Neuronal stem cell (in vitro differentiated cells): Measurements from ENCODE around the gene GNG8.
A peak's percentile ranks its signal among the peaks of the same experiment; 100 is the strongest.

Source experiments
- DNase-seq: peaks from one replicate; pipeline ENCODE4 v3.0.0-alpha.2; 2013; ENCODE audit warnings: low spot score
- H2AFZ ChIP-seq: one replicate; pipeline ENCODE4 v1.6.1; 2013; ENCODE audit warnings: mild to moderate bottlenecking, low read length, inconsistent platforms
- H2AK5ac ChIP-seq: 2 replicates; pipeline ENCODE4 v1.6.1; 2013; ENCODE audit warnings: low read depth, mild to moderate bottlenecking, inconsistent platforms, low read length, moderate library complexity, mixed read lengths
- H2BK120ac ChIP-seq: 2 replicates; pipeline ENCODE4 v1.6.1; 2013; ENCODE audit warnings: low read depth, mild to moderate bottlenecking, inconsistent platforms, low read length, moderate library complexity, mixed read lengths
- H2BK12ac ChIP-seq: one replicate; pipeline ENCODE4 v1.6.1; 2013; ENCODE audit warnings: low read length, inconsistent platforms
- H2BK15ac ChIP-seq: 2 replicates; pipeline ENCODE4 v1.6.1; 2013; ENCODE audit warnings: mild to moderate bottlenecking, low read length, inconsistent platforms, mixed read lengths
- H2BK5ac ChIP-seq: one replicate; pipeline ENCODE4 v1.6.1; 2013; ENCODE audit warnings: inconsistent platforms, mild to moderate bottlenecking, low read length, moderate library complexity
- H3K14ac ChIP-seq: one replicate; pipeline ENCODE4 v1.6.1; 2013; ENCODE audit warnings: low read length, inconsistent platforms
- H3K18ac ChIP-seq: 2 replicates; pipeline ENCODE4 v1.6.1; 2013; ENCODE audit warnings: low read length, inconsistent platforms
- H3K23ac ChIP-seq: 2 replicates; pipeline ENCODE4 v1.6.1; 2013; ENCODE audit warnings: low read depth, mild to moderate bottlenecking, mixed read lengths, low read length, inconsistent platforms; ENCODE audit not compliant: poor library complexity
- H3K27ac ChIP-seq: replicated peaks from 3 replicates; pipeline ENCODE4 v1.5.1; 2013; ENCODE audit warnings: low read length, inconsistent platforms
- H3K27me3 ChIP-seq, 3 experiments: 2 replicates each; pipeline ENCODE4 v1.6.1; 2013; ENCODE audit warnings: low read length in 3 of 3, mild to moderate bottlenecking in 2 of 3, inconsistent platforms in 1 of 3, low read depth in 1 of 3, mixed read lengths in 1 of 3, moderate library complexity in 1 of 3; ENCODE audit not compliant: control insufficient read depth in 3 of 3, insufficient read depth in 3 of 3
- H3K36me3 ChIP-seq, 2 donors: replicated peaks in 1 of 2; 2 replicates each; pipeline ENCODE4 v1.6.1; 2013; ENCODE audit warnings: low read length in 2 of 2; ENCODE audit not compliant: control insufficient read depth in 2 of 2, insufficient read depth in 2 of 2
- H3K4ac ChIP-seq: 2 replicates; pipeline ENCODE4 v1.6.1; 2013; ENCODE audit warnings: inconsistent platforms, mild to moderate bottlenecking, low read length, moderate library complexity
- H3K4me1 ChIP-seq, 2 donors: 1 replicate in 1 of 2; 2 replicates in 1 of 2; pipeline ENCODE4 v1.6.1; 2013; ENCODE audit warnings: low read length in 2 of 2, low read depth in 1 of 2; ENCODE audit not compliant: control insufficient read depth in 2 of 2, insufficient read depth in 1 of 2
- H3K4me2 ChIP-seq: one replicate; pipeline ENCODE4 v1.6.1; 2013; ENCODE audit warnings: mild to moderate bottlenecking, low read length, inconsistent platforms; ENCODE audit not compliant: insufficient read depth, poor library complexity, severe bottlenecking
- H3K4me3 ChIP-seq, 2 donors: 2 replicates each; pipeline ENCODE4 v1.5.1; 2013; ENCODE audit warnings: low read length in 2 of 2, mild to moderate bottlenecking in 2 of 2, inconsistent platforms in 1 of 2, moderate library complexity in 1 of 2
- H3K79me1 ChIP-seq: one replicate; pipeline ENCODE4 v1.6.1; 2013; ENCODE audit warnings: low read depth, mild to moderate bottlenecking, inconsistent platforms, low read length, moderate library complexity
- H3K9ac ChIP-seq: one replicate; pipeline ENCODE4 v1.6.1; 2013; ENCODE audit warnings: mild to moderate bottlenecking, low read depth, low read length, inconsistent platforms; ENCODE audit not compliant: poor library complexity
- H3K9me3 ChIP-seq, 2 donors: replicated peaks in 1 of 2; 2 replicates each; pipeline versions ENCODE3 to v1.6.1; 2013; ENCODE audit warnings: low read length in 2 of 2, mild to moderate bottlenecking in 2 of 2, inconsistent platforms in 1 of 2, low read depth in 1 of 2, mixed read lengths in 1 of 2, moderate library complexity in 1 of 2; ENCODE audit not compliant: control insufficient read depth in 2 of 2, insufficient read depth in 1 of 2
- H4K8ac ChIP-seq: one replicate; pipeline ENCODE4 v1.6.1; 2013; ENCODE audit warnings: low read depth, mild to moderate bottlenecking, inconsistent platforms, low read length, moderate library complexity
- H4K91ac ChIP-seq: one replicate; pipeline ENCODE4 v1.6.1; 2013; ENCODE audit warnings: low read length, low read depth, mild to moderate bottlenecking, inconsistent platforms; ENCODE audit not compliant: poor library complexity
- WGBS, 2 donors: extraction: QIAGEN DNeasy Blood & Tissue Kit; methylation state at CpG; one replicate each; pipeline ENCODE4 v1.1.7; 2013; ENCODE audit warnings: missing lambda C conversion rate in 2 of 2, mixed read lengths in 1 of 2; ENCODE audit not compliant: insufficient read length in 2 of 2, insufficient replicate concordance in 1 of 2; ENCODE audit errors: extremely low coverage in 2 of 2; 5-methylcytosine and 5-hydroxymethylcytosine counted together

The GNG8 gene

DNA sequence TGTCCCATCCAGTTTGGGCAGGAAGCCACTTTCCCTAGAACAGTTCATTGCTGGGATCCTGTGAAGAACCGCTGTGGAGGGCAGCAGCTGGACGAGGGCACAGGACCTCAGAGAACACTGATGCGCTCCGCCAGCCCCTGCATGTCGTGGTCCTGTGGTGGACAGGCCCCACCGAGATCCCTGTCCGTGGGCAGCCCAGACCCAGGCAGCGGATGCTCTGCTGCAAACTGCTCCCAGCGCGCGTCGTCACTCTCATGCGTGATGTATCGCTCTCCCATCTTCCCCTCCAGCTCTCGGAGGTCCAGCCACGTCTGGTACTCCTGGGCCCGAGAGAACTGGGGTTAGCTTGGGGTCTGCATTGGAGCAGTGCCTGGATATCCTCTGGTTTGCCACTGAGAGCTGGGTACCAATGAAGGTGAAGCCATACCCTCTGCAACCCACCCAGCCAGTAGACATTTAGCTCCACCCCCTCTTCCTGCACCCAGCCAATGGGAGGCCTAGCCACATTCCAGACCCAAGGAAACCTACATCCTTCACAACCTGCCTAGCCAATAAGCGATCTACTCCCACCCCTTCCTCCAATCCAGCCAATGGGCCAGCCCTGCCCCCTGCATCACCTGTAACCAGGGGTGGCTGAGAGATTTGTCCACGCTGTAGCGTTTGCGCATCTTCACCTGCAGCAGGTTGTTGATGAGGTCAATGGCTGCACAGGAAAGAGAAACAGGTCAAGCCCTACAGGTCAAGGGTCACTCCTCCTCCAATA is 38.6 kb upstream of the GNG8 start:
- no peak overlapping the region for H3K23ac ChIP-seq
- H3K27me3 ChIP-seq: no peaks in the 10 kb centered on the region
- H3K79me1 ChIP-seq: peaks cover 4% of the 10 kb centered on the region
- no peak overlapping the region for H2AFZ ChIP-seq
- H3K14ac ChIP-seq: no peak overlapping the region
- no peak overlapping the region for H2BK120ac ChIP-seq
- H2AK5ac ChIP-seq: no peak overlapping the region
- H3K27ac ChIP-seq: no peak overlapping the region
- no peak for DNase-seq
- no peak overlapping the region for H3K4me2 ChIP-seq
- no peak overlapping the region for H3K4ac ChIP-seq
- H2BK15ac ChIP-seq: no peak overlapping the region
- no CpG with 5 or more reads among the region's 21 CpGs for WGBS, 2 donors
- no peak overlapping the region for H3K18ac ChIP-seq
- H3K4me3 ChIP-seq: no peak overlapping the region
- no peak overlapping the region for H2BK12ac ChIP-seq
- H3K36me3 ChIP-seq: peaks cover 38 to 62% of the 10 kb centered on the region in 2 donors
- peak overlapping the region; percentile 17 for H3K9ac ChIP-seq
- no peak overlapping the region for H4K8ac ChIP-seq
- H4K91ac ChIP-seq: no peak overlapping the region
- H2BK5ac ChIP-seq: no peak overlapping the region
- peaks cover 0 to 2% of the 10 kb centered on the region in 2 donors for H3K9me3 ChIP-seq
- no peaks in the 10 kb centered on the region for H3K4me1 ChIP-seq

DNA sequence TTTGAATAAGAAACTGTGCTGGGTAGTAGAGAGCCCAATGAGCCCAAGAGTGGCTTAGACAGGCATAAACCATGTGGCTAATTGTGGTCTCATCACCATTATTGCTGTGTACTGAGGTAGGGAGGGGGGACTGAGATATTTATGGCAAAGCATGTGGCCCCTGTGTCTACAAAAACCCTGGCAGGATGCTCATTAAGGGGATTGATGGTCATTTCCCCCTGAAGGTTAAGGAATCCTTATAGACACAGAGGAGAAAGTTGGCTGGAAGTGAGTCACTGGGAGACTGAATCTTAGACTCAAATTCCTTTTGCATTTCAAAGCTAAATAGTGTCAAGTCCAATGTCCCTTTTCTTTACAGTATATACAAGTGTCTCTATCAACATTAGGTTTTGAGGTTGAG is 34.8 kb upstream of the GNG8 start:
- Histone ChIP-seq H2BK120ac (no peak overlapping the region), H3K4ac (no peak overlapping the region), H4K91ac (no peak overlapping the region), H3K14ac (no peak overlapping the region), H2BK5ac (no peak overlapping the region), H3K27ac (no peak overlapping the region), H3K23ac (no peak overlapping the region), H3K36me3 (peaks cover 16 to 30% of the 10 kb centered on the region in 2 donors), H4K8ac (no peak overlapping the region), H3K4me2 (no peak overlapping the region), H3K18ac (no peak overlapping the region), H2AFZ (no peak overlapping the region), H3K9me3 (peaks cover 0 to 2% of the 10 kb centered on the region in 2 donors), H2BK15ac (no peak overlapping the region), H3K4me1 (no peaks in the 10 kb centered on the region), H3K79me1 (no peaks in the 10 kb centered on the region), H2AK5ac (no peak overlapping the region), H3K9ac (no peak overlapping the region), H3K27me3 (no peaks in the 10 kb centered on the region), H2BK12ac (no peak overlapping the region), H3K4me3 (no peak overlapping the region)
- DNase-seq: no peak

DNA sequence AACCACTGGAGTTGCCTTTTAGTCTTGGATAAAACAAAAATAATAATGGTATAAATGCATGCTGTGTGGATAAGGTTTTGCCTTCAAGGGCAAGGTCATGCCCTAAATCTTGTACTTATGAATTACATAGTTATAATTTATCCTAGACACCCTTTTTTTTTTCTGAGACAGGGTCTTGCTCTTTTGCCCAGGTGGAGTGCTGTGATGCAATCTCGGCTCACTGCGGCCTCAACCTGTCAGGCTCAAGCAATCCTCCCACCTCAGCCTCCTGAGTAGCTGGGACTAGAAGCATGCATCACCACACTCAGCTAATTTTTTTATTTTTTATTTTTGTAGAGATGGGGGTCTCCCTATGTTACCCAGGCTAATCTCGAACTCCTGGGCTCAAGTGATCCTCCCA is 32.7 kb upstream of the GNG8 start:
- DNase-seq: no peak
- Histone ChIP-seq H3K4ac (no peak overlapping the region), H3K79me1 (no peaks in the 10 kb centered on the region), H3K23ac (no peak overlapping the region), H3K4me3 (no peak overlapping the region), H2AK5ac (no peak overlapping the region), H3K14ac (no peak overlapping the region), H2BK12ac (no peak overlapping the region), H3K27me3 (no peaks in the 10 kb centered on the region), H2BK120ac (no peak overlapping the region), H2BK15ac (no peak overlapping the region), H4K8ac (no peak overlapping the region), H4K91ac (no peak overlapping the region), H2AFZ (no peak overlapping the region), H3K27ac (no peak overlapping the region), H3K9ac (no peak overlapping the region), H3K36me3 (peaks cover 4 to 14% of the 10 kb centered on the region in 2 donors), H3K18ac (no peak overlapping the region), H2BK5ac (no peak overlapping the region), H3K4me1 (no peaks in the 10 kb centered on the region), H3K9me3 (peaks cover 0 to 2% of the 10 kb centered on the region in 2 donors), H3K4me2 (no peak overlapping the region)
- no CpG with 5 or more reads among the region's 3 CpGs for WGBS, 2 donors

DNA sequence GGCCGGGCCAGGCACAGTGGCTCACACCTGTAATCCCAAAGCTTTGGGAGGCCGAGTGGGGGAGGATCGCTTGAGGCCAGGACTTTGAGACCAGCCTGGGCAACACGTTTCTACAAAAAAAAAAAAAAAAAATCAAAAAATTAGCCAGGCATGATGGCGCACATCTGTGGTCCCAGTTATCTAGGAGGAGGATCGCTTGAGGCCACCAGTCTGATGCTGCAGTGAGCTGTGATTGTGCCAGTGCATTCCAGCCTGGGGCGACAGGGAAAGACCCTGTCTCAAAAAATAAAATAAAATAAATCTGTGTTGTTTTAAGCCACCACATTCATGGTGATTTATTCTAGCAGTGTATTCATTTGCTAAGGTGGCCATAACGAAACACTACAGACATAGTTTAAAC is 29.1 kb upstream of the GNG8 start:
- no peak overlapping the region for H3K18ac ChIP-seq
- no peak overlapping the region for H3K4me2 ChIP-seq
- H3K14ac ChIP-seq: no peak overlapping the region
- H3K23ac ChIP-seq: no peak overlapping the region
- no peak overlapping the region for H2BK5ac ChIP-seq
- no peak overlapping the region for H2BK15ac ChIP-seq
- no peak overlapping the region for H3K4ac ChIP-seq
- no peak overlapping the region for H3K4me3 ChIP-seq
- no peak overlapping the region for H2BK12ac ChIP-seq
- H4K8ac ChIP-seq: no peak overlapping the region
- no peak overlapping the region for H2AFZ ChIP-seq
- H3K9ac ChIP-seq: no peak overlapping the region
- H3K4me1 ChIP-seq: peaks cover 2 to 8% of the 10 kb centered on the region in 2 donors
- H4K91ac ChIP-seq: no peak overlapping the region
- H3K27me3 ChIP-seq: no peaks in the 10 kb centered on the region
- H2BK120ac ChIP-seq: no peak overlapping the region
- no peak overlapping the region for H2AK5ac ChIP-seq
- no peak for DNase-seq
- H3K79me1 ChIP-seq: no peaks in the 10 kb centered on the region
- no CpG with 5 or more reads among the region's 8 CpGs for WGBS, 2 donors
- H3K27ac ChIP-seq: no peak overlapping the region
- no peaks in the 10 kb centered on the region for H3K36me3 ChIP-seq
- no peaks in the 10 kb centered on the region for H3K9me3 ChIP-seq
